Measurements from ENCODE around the gene DCAF15. TPM values are rescaled to one million over a fixed set of nuclear protein-coding genes. Genes with fewer than 3 reads are reported as not detected.

DCAF15 gene
- total RNA-seq, 1 donor from 2014 or later = 49.5 TPM

- no peak overlapping the region for H3K4me3 ChIP-seq (ENCODE audit: low read depth, low read length)
- TF ChIP-seq CTCF (conservative IDR thresholded peaks at IDR 0.05; ENCODE audit: low read depth, low read length) = no peak
- DNase-seq (ENCODE audit: low read depth) = no peak
Measured at GRCh38 chr19:13959141-13959961, 7.0 kb downstream of the DCAF15 start.

DNA sequence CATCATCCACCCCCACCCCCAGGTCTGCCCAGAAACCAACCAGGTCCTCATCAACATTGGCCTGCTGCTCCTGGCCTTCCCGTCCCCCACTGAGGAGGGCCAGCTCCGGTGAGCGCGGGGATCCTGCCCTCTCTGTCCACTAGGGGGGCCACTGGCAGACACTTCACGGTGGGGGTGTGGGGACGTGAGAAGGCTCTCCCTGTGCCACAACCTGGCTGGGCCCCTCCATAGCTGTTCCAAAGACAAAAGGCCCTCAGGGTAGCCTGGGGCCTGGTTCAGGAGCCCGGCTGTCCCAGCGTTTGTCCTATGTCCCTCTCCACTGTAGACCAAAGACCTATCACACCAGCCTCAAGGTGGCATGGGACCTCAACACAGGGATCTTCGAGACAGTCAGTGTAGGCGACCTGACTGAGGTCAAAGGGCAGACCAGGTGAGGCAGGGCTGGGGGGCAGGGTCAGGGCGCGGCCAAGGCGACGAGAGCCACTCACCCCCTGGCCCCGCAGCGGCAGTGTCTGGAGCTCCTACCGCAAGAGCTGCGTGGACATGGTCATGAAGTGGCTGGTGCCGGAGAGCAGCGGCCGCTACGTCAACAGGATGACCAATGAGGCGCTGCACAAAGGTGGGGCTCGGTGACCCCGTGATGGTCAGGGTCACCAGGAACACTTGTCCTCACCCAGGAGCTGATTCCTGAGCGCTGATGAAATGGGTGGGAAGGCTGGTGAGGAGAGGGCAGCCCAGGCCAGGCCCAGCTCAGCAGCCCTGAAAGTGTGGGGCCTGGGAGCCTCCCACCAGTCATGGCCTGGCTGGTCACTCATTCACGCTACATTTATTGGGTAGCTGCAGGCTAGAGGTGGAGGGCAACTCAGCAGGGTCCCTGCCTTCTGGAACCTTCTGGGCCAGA, 7.9 kb downstream of the DCAF15 start:
- no peak for DNase-seq (ENCODE audit: low read depth)
- H3K4me3 ChIP-seq (ENCODE audit: low read depth, low read length) = no peak overlapping the region
- no peak for TF ChIP-seq CTCF (conservative IDR thresholded peaks at IDR 0.05; ENCODE audit: low read depth, low read length)

GRCh38 chr19:13960863-13961784, 8.8 kb downstream of the DCAF15 start:
- no peak for DNase-seq (ENCODE audit: low read depth)
- no peak overlapping the region for H3K4me3 ChIP-seq (ENCODE audit: low read depth, low read length)
- TF ChIP-seq CTCF (conservative IDR thresholded peaks at IDR 0.05; ENCODE audit: low read depth, low read length) = no peak

GRCh38 chr19:13961826-13962698, 9.8 kb downstream of the DCAF15 start:
- no peak for TF ChIP-seq CTCF (conservative IDR thresholded peaks at IDR 0.05; ENCODE audit: low read depth, low read length)
- no peak overlapping the region for H3K4me3 ChIP-seq (ENCODE audit: low read depth, low read length)
- no peak for DNase-seq (ENCODE audit: low read depth)

- no peak for DNase-seq (ENCODE audit: low read depth)
- no peak overlapping the region for H3K4me3 ChIP-seq (ENCODE audit: low read depth, low read length)
- TF ChIP-seq CTCF (conservative IDR thresholded peaks at IDR 0.05; ENCODE audit: low read depth, low read length) = no peak
Measured at GRCh38 chr19:13962699-13963602, 10.6 kb downstream of the DCAF15 start.

All from epithelial cell of proximal tubule (primary cell).